Stimulated activated CD4-positive, alpha-beta T cell treated with anti-CD3 and anti-CD28 coated beads, Interleukin-4, amount 100 ng/mL, for 1 hour (primary cell): ENCODE measurements around the gene ALKBH3.

ENCODE experiments used
- DNase-seq: peaks from one replicate; pipeline ENCODE4 v3.0.0-alpha.2; 2020

The ALKBH3 gene

GRCh38 chr11:43880640-43881159 is at the start of gene ALKBH3:
Gene ALKBH3 (plus strand): TSS chr11:43880831. CDS start chr11:43882653, 1,822 bp downstream.
- DNase-seq, result peak; percentile 89

- peak; percentile 51 for DNase-seq
Measured at GRCh38 chr11:43830928-43831440, 49.6 kb upstream of the ALKBH3 start.

- DNase-seq, result no peak
Measured at GRCh38 chr11:43832536-43832935, 48.1 kb upstream of the ALKBH3 start.

GRCh38 chr11:43833657-43834073 is 47.0 kb upstream of the ALKBH3 start:
- no peak for DNase-seq

DNA sequence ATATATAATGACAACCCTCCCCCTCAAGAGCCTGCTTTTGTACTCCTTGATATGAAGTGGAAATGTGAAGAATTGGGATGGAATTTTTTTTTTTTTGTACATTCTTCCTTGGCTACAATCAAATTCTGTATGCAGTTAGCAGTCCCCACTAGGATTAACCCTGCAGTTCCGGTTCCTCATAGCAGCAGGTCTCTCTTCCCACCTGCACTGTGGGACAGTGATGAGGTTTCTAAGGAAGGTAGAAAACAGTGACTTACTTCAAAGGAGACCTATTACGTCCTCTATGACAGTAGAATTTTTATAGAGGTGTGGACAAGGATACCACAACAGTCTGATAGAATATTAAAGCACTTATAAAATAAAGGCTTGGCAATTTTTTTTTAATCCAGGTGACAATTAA is 46.3 kb upstream of the ALKBH3 start:
- DNase-seq, result no peak

DNA sequence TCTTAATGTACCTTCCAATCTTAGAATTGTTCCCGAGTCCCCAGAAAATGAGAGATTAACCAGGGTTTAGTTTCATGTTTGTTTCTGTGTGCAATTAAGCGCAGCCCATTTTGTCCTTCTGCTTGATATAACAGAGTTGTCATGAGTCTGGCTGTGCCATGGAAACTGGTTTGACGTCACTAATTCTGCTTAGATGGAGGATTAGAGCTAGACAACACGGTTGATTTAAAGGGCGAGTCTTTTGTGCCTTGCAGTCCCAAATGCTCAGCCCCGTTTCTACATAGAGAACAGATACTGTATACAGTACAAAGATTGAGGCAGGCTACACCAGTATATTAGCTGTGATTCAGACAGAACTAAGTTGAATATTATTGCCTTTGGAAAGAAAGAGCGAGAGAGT is 45.5 kb upstream of the ALKBH3 start:
- DNase-seq, result no peak

GRCh38 chr11:43837879-43838278 is 42.8 kb upstream of the ALKBH3 start:
- DNase-seq, result no peak

GRCh38 chr11:43842021-43842420 is 38.6 kb upstream of the ALKBH3 start:
- DNase-seq, result no peak

DNA sequence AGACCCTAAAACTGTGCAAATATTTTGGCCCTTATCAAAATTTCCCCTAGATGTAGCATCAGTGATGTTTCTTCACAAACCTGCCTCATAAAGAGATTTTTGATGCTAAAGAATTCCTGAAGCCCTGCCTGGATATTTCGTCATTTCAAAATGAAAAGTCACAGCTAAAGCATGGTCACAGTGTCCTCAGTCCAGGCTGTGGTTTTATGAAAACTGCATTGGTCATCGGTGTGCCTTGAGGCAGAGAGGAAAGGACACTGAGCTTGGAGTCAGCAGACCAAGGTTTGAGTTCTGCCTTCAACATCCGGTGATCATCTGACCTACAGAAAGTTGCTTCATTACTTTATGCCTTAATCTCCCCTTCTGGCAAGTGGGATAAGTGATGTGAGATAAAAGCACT is 34.8 kb upstream of the ALKBH3 start:
- DNase-seq, result no peak

DNA sequence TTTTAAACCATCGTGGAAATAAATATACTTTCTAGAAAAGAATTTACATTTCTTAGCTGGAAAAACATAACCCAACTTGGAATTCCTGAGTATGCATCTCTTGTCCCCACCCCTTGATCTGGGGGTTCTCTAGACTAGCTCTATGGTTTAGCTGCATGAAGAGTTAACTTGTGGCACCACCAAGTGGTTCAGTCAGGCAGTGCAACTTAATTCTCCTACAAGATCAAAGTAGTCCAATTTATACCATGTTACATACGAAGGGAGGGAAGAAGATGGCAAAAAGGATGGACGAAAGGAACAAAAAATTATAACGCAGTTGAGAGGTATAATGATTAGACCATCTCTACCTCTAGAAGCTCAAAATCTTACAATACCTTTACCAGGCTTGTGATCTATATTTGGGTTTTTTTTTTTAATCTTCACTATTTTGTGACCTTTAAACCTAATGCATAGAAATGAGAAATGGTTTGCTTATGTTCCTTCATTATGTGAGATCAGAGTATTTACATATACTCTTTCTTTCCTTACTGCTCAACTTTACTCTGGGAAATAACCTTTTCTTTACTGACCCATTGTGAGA is 28.5 kb upstream of the ALKBH3 start:
- DNase-seq, result peak; percentile 65

DNA sequence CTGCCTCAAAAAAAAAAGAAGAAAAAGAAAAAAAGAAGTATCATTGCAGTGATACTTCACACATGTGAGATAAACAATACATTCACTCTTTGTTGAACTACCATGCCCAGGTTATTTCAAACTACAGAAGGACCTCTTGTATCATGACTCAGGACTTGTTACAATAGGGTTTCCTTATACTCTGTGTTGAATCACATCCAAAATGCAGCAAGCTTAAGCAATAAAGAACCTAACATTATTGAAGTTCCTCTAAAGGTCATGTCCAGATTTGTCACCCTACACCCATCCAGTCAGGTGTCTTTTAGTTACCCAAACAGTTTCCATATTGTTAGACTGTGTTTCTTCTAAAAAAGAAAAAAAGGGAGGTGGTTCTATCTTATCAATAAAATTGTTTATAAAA is 26.9 kb upstream of the ALKBH3 start:
- DNase-seq, result no peak

DNA sequence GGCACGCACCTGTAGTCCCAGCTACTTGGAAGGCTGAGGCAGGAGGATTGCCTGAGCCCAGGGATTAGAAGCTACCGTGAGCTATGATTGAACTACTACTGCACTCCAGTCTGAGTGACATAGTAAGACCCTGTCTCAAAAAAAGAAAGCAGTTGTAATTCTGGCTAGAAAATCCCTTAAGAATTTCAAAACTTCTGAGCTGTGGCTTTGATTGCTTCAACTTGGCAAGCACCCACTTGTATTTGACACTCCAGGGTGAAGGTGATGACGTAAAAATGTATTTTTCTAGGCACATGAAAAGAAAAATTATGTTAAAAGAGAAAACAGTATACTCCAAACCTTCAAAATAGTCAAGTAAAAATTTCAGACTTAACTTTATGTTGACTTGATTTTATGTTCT is 23.6 kb upstream of the ALKBH3 start:
- DNase-seq, result no peak

- no peak for DNase-seq
Measured at GRCh38 chr11:43861141-43861540, 19.5 kb upstream of the ALKBH3 start.

GRCh38 chr11:43866520-43866919 is 14.1 kb upstream of the ALKBH3 start:
- no peak for DNase-seq

GRCh38 chr11:43866969-43867368 is 13.7 kb upstream of the ALKBH3 start:
- no peak for DNase-seq

DNA sequence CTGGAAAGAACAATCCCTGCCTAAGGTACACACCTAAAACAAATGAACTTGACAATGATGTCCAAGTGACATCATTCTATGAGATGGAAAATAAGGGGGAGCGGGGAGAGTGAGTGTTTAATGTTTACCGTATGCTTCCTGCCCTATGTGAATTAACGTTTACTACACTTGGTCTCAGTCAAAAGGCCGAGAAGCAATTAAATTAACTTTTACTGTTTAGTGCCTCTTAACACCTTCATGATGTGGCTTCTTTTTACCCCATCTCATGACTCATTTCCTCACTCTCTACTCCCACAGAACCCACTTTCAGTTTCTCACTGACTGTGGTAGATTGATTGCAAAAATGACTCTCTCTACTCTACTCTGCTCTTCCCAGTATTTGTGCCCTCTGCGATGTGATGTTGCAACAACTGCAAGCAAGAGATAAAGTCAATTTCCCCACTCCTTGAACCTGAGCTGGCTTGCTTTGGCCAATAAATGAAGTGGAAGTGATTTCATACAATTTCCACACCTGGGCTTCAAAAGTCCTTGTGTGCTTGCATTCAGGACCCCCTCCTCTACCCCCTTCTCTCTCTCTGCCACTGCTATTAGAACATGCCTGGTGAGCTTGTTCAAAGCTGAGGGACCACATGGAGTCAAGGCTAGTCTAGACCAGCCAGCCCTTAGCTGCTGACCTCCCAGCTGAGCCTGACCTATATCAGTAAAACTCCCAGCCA is 11.6 kb upstream of the ALKBH3 start:
- DNase-seq, result no peak

- DNase-seq, result no peak
Measured at GRCh38 chr11:43871051-43871450, 9.6 kb upstream of the ALKBH3 start.

DNA sequence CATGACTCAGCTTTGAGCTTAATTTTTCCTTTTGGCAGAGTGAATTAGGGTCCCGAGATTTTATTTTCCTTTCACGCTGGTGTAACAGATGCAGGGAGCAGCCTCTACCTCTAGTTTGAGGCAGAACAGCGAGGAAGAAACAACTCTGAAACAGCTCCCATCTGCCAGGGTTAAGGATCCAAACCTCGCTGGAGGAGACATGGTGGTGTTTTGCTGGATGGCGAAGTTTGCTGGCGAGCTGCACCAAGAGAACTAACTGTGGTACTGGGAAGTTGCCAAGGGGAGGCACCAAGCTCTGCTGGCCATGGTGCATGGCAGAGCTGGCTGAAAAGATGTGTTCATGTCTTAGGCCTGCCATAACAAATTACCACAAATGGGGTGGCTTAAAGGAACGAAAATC is 7.6 kb upstream of the ALKBH3 start:
- no peak for DNase-seq

GRCh38 chr11:43874078-43874477 is 6.6 kb upstream of the ALKBH3 start:
- no peak for DNase-seq

- no peak for DNase-seq
Measured at GRCh38 chr11:43874738-43875137, 5.9 kb upstream of the ALKBH3 start.

DNA sequence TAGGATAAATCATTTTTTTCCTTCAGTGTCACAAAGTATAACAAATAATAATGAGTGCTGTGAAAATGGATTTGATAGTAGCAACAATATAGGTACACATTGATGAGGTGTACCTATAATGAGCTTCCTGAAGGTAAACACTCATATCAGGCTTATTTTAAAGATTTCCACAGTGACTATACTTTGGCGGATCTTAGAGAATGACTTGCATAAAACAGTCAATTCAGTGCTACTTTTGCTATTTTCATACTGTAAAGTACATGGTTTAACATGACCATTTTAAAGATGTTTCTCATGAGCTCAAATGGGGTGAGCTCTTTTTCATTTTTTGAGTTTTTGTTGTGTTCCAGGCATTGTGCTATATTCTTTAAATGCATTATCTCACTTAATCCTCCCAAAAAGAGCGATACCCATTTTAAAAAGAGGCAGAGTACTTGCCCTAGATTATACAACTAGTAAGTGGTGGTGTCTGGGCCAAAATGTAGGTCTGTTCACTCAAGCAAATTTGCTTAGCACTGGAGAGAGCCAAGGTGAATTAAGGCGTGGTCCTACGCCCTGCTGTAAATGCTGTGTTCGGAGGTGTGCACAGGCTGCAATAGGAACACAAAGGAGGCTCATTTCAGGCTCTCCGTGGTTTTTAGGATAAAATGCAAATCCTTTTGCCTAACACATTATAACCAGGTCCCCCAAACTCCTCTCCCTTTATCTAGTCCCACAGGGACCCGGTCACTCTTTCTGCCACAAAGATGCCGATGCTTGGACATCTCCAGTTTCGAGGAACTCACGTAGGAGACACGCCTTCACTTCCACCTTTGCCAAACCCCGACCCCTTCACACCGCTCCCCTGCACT is 617 bp upstream of the ALKBH3 start:
- no peak for DNase-seq

- no peak for DNase-seq
Measured at GRCh38 chr11:43892851-43893250, 12.2 kb downstream of the ALKBH3 start.

- DNase-seq, result no peak
Measured at GRCh38 chr11:43894546-43894945, 13.9 kb downstream of the ALKBH3 start.

GRCh38 chr11:43895601-43896000 is 15.0 kb downstream of the ALKBH3 start:
- no peak for DNase-seq
